ENCODE measurements around the gene OR2Y1.

Gene OR2Y1

DNA sequence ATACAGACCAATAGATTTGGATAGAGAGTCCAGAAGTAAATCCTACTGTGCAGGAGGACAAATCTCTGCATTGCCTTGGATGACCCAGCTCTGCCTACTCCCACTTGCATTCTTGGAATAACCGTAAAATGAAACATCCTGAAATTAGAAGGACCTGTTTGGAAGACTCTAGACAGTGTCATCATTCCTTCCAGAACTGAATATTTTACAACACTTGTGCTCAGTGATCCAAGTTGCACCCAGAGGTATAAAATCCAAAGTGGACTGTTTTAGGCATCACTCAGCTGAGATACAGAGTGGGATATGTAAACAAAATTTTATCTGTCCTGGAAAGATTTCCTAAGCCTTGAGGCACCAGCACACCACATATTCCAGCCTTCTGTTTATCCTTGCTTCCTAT, 43.7 kb downstream of the OR2Y1 start:
- H3K9ac ChIP-seq (ENCODE audit: low read depth, low read length): no peak overlapping the region
- no peaks in the 10 kb centered on the region for H3K36me3 ChIP-seq (ENCODE audit: control insufficient read depth, insufficient read depth, low read length)
- H3K4me3 ChIP-seq (ENCODE audit: low read depth, low read length): no peak overlapping the region
- H3K4me1 ChIP-seq (ENCODE audit: control insufficient read depth, insufficient read depth, low read length): no peaks in the 10 kb centered on the region
- H3K27me3 ChIP-seq (ENCODE audit: control insufficient read depth, insufficient read depth, low read length): no peaks in the 10 kb centered on the region
- no peak overlapping the region for H3K27ac ChIP-seq (ENCODE audit: low read depth, low read length)
- no peaks in the 10 kb centered on the region for H3K9me3 ChIP-seq (ENCODE audit: control insufficient read depth, insufficient read depth, low read length)

DNA sequence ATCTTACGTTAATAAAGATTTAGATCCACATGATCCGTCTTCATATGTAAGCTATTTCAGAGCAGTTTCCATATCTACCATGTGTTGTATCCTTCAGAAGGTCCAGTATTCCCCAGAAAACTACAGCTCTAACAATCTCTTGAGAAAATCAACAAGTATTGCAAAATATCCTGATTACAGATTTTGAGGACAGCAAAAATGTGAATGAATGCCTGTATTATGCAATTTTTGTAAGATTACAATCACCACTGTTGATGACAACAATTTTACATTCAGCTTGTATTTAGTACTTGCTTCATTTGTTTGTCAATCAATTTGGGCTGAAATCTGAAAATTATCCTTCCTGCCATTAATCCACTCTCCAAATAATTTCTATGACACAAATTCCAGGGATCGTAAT, 47.4 kb downstream of the OR2Y1 start:
- H3K27ac ChIP-seq (ENCODE audit: low read depth, low read length): no peak overlapping the region
- no peaks in the 10 kb centered on the region for H3K27me3 ChIP-seq (ENCODE audit: control insufficient read depth, insufficient read depth, low read length)
- H3K4me3 ChIP-seq (ENCODE audit: low read depth, low read length): no peak overlapping the region
- H3K36me3 ChIP-seq (ENCODE audit: control insufficient read depth, insufficient read depth, low read length): no peaks in the 10 kb centered on the region
- no peak overlapping the region for H3K9ac ChIP-seq (ENCODE audit: low read depth, low read length)
- H3K4me1 ChIP-seq (ENCODE audit: control insufficient read depth, insufficient read depth, low read length): peaks cover 21% of the 10 kb centered on the region
- no peaks in the 10 kb centered on the region for H3K9me3 ChIP-seq (ENCODE audit: control insufficient read depth, insufficient read depth, low read length)

DNA sequence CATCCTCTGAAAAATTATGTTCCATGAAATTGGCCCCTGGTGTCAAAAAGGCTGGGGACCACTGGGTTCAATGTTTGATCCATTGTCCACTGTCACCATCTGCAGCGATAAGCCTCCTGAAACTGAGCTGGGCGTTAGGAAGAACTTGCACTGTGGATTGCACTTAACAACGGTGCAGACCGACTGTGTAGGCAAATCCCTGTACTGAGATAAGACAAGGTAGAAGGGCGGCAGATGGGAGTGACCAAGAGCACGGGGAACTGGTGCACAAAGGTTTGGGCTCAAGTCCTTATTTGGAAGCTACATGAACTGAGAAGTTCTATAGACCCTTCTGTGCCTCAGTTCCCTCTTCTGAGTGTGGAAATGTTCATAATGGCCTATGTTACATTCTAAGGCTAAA, 48.8 kb downstream of the OR2Y1 start:
- peaks cover 21% of the 10 kb centered on the region for H3K4me1 ChIP-seq (ENCODE audit: control insufficient read depth, insufficient read depth, low read length)
- H3K4me3 ChIP-seq (ENCODE audit: low read depth, low read length): no peak overlapping the region
- no peak overlapping the region for H3K9ac ChIP-seq (ENCODE audit: low read depth, low read length)
- no peaks in the 10 kb centered on the region for H3K27me3 ChIP-seq (ENCODE audit: control insufficient read depth, insufficient read depth, low read length)
- no peaks in the 10 kb centered on the region for H3K9me3 ChIP-seq (ENCODE audit: control insufficient read depth, insufficient read depth, low read length)
- no peak overlapping the region for H3K27ac ChIP-seq (ENCODE audit: low read depth, low read length)
- no peaks in the 10 kb centered on the region for H3K36me3 ChIP-seq (ENCODE audit: control insufficient read depth, insufficient read depth, low read length)

DNA sequence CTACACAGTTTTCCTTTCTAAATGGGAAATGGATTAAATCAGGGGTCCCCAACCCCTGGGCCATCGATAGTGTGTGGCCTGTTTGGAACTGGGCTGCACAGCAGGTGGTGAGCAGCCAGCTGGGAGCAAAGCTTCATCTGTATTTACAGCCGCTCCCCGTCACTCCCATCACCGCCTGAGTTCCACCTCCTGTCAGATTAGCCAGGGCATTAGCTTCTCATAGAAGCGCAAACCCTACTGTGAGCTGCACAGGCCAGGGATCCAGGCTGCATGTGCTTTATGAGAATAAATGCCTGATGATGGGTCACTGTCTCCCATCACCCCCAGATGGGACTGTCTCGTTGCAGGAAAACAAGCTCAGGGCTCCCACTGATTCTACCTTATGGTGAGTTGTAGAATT, 49.3 kb downstream of the OR2Y1 start:
- H3K4me3 ChIP-seq (ENCODE audit: low read depth, low read length): no peak overlapping the region
- no peaks in the 10 kb centered on the region for H3K36me3 ChIP-seq (ENCODE audit: control insufficient read depth, insufficient read depth, low read length)
- no peaks in the 10 kb centered on the region for H3K27me3 ChIP-seq (ENCODE audit: control insufficient read depth, insufficient read depth, low read length)
- H3K27ac ChIP-seq (ENCODE audit: low read depth, low read length): no peak overlapping the region
- H3K9me3 ChIP-seq (ENCODE audit: control insufficient read depth, insufficient read depth, low read length): no peaks in the 10 kb centered on the region
- no peak overlapping the region for H3K9ac ChIP-seq (ENCODE audit: low read depth, low read length)
- H3K4me1 ChIP-seq (ENCODE audit: control insufficient read depth, insufficient read depth, low read length): peaks cover 21% of the 10 kb centered on the region

DNA sequence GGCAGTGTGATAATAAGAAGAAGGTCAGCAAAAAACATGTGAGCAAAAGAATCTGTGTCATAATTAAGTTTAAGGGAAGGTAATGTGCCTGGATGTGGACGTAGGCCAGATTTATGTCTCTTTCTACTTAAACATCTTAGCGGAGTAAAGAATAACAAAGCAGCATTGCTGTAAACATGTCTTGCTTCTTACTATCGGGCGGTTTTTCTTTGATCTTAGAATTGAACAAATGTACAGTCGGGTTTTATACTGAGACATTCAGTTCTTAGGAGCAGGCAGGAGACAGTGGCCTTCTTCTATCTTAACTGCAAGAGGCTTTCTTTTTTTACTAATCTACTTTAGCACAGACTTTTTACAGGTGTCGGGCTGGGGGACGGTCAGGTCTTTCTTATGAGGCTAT, 50.1 kb downstream of the OR2Y1 start:
- Histone ChIP-seq H3K27ac (ENCODE audit: low read depth, low read length) (no peak overlapping the region), H3K27me3 (ENCODE audit: control insufficient read depth, insufficient read depth, low read length) (no peaks in the 10 kb centered on the region), H3K36me3 (ENCODE audit: control insufficient read depth, insufficient read depth, low read length) (no peaks in the 10 kb centered on the region), H3K4me3 (ENCODE audit: low read depth, low read length) (no peak overlapping the region), H3K9me3 (ENCODE audit: control insufficient read depth, insufficient read depth, low read length) (no peaks in the 10 kb centered on the region), H3K9ac (ENCODE audit: low read depth, low read length) (no peak overlapping the region), H3K4me1 (ENCODE audit: control insufficient read depth, insufficient read depth, low read length) (peaks cover 21% of the 10 kb centered on the region)

Data from HUES48 (cell line).